Measurements from ENCODE around the gene ALG2.
"Not testable (repeated sequence)": the region's sequence is repeated elsewhere in the genome, so short reads cannot be mapped to it uniquely, and the experiment has no call there.

Gene ALG2

GRCh38 chr9:99237849-99238248 is 16.1 kb upstream of the ALG2 start:
- DNase-seq (ENCODE audit: low read depth in 2 of 2) = not testable (repeated sequence)

DNA sequence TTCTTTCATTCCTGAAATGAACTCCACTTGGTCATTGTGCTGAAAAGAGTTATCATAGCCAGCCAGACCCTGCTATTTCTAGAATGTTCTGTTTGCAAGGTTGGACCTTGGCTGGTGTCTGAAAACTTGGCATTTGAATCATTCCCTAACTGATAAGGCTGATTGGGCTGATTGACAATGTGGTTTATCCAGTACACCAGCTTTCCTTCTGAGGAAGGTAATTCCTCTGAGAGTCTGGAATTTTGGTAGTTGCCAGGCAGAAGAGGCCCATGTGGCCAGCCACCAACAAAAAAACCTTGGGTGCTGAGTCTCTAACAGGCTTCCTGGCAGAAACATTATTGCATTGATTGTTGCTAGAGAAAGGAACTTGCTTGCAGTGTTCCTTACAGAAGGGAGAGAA is 15.6 kb upstream of the ALG2 start:
- DNase-seq (ENCODE audit: low read depth in 2 of 2) = no peak

GRCh38 chr9:99235926-99236634 is 14.3 kb upstream of the ALG2 start:
- no peak for DNase-seq (ENCODE audit: low read depth in 2 of 2)

DNA sequence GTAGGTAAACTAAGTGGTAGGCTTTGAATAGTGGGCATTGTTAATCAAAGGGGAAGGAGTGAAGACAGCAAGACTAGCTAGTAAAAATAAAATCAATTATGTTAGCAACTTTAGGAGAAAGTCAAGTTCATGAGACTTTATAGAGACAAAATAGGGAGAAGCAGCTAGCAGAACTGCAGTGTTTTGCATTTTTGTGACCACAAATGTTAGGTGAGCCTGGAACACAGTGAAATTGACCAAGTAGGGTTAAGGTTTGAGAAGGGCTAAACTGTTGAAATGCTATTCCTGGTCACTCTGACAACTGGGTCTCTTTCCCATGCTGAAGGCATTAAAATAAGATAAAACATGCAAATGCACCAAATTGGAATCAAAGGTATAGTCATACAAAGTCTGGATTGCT is 13.3 kb upstream of the ALG2 start:
- DNase-seq (ENCODE audit: low read depth in 2 of 2) = no peak

DNA sequence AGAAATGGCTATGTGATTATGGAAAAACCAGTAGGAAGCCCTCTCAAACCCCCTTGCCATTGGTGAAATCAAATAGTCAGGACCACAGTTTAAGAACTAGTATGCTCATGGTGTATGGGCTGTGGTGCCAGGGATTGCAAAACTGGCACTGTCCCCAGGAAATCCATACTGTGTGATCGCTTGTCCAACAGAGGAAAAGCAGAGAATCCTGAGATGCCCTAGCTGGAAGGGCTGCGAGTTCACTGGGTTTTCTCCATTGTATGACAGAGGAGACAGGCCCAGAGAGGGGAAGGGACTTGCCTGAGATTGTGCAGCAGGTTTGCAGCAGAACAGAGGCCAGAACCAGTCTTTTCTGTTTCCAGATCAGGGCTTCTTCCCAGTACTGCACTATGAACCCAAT is 12.9 kb upstream of the ALG2 start:
- DNase-seq (ENCODE audit: low read depth in 2 of 2) = no peak

DNA sequence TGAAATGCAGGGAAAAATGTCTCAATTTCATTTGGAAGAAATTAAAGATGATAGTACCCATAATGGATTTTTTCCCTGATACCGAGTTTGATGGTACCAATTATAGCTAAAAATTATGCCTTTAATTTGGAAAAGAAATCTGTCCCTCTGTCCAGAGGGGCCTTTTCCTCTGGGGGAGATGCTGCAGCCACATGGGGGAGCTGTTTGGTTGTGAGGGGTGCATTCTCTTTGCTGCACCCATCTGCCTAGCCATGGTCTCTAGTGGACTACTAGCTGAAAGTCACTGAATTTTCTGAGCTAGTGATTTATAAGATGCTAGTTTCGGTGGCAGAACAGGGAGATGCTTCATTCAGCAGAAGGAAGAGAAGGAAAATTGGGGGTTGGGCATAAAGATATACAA is 10.0 kb upstream of the ALG2 start:
- DNase-seq (ENCODE audit: low read depth in 2 of 2) = peak; percentile 32 to 38

- no peak for DNase-seq (ENCODE audit: low read depth in 2 of 2)
Observed at GRCh38 chr9:99230206-99230605, 8.5 kb upstream of the ALG2 start.

DNA sequence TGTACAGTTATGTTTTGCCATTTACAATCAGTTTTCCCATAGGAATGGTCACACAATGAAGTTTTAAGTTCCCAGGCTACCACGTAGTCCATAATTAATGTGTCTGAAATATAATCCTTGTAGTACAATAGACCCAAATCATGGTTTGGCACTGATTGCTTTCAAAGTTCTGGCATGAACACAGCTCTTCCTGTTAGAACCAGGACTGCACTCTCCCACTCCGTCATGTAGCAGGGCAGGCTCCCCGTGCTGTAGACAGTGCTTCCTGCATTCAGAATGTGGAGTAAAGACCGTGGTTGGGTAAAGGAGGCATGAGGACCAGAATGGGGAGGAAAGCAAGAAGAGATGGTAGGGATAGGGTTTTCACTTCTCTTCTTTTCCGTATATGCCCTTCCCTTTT is 4.3 kb upstream of the ALG2 start:
- DNase-seq (ENCODE audit: low read depth in 2 of 2) = no peak

GRCh38 chr9:99224445-99224844 is 2.7 kb upstream of the ALG2 start:
- DNase-seq (ENCODE audit: low read depth in 2 of 2) = no peak

DNA sequence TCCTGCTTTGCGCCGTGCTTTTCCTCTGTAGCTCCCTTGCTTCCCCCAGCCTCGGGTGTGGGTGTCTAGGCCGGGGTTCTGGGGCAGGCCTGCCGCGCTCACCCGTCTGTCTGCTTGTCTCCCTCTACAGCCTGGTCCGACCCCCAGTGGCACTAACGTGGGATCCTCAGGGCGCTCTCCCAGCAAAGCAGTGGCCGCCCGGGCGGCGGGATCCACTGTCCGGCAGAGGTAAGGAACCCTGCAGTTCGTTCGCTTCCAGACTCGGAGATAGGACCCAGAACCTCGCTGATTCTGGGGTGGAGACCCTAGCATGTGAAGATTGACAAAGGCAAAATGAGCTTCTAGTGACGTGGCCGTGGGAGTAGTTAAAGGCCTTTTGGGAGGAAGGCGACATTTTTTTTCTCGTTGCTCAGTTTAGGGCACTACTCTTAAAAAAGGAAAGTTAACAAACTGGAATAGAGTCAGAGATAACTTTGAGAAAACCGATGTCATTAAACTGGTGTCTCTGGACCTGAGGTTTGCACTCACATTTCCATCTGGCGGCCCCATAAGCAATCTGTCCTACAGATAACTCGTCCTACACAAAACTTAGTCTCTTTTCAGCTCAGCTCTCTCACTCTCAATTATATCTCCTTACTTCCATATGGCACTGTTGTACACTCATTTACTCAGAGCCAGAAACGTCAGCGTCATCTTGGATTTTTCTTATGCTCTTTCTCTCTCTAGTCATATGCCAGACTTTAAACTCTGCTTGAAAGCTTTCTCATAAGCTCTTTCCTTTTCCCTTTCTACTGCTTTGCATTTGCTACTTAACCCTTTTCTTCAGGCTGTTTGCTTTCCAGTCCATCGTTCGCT is 901 bp upstream of the ALG2 start:
- no peak for DNase-seq (ENCODE audit: low read depth in 2 of 2)

- peak in 1 of 2 donors; percentile 20 for DNase-seq (ENCODE audit: low read depth in 2 of 2)
Observed at GRCh38 chr9:99221266-99221620, 499 bp downstream of the ALG2 start.

GRCh38 chr9:99220011-99220410 is 1.7 kb downstream of the ALG2 start:
- DNase-seq (ENCODE audit: low read depth in 2 of 2) = no peak

- DNase-seq (ENCODE audit: low read depth in 2 of 2) = no peak
Observed at GRCh38 chr9:99216073-99216472, 5.7 kb downstream of the ALG2 start.

- no peak for DNase-seq (ENCODE audit: low read depth in 2 of 2)
Observed at GRCh38 chr9:99213197-99213596, 8.5 kb downstream of the ALG2 start.

GRCh38 chr9:99211746-99212145 is 10.0 kb downstream of the ALG2 start:
- no peak for DNase-seq (ENCODE audit: low read depth in 2 of 2)

- no peak for DNase-seq (ENCODE audit: low read depth in 2 of 2)
Observed at GRCh38 chr9:99210572-99210971, 11.2 kb downstream of the ALG2 start.

DNA sequence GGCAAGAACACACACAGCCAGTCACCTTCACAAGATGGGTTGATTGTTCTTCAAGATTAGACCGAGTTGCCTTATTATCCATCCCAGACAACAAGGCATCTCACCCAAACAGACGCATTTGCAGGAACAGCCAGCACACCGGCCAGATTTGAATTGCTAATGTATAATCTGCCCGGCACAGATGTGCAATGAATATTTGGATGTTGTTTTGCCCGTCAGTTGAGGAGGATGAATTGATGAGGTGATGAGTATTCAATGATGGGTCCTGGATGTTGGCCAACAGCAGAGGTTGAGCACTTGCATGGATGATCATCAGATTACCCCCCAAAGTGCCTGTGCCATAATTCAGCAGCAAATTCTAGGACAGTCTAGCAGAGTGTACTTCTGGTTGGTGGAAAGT is 20.1 kb downstream of the ALG2 start:
- no peak for DNase-seq (ENCODE audit: low read depth in 2 of 2)

DNA sequence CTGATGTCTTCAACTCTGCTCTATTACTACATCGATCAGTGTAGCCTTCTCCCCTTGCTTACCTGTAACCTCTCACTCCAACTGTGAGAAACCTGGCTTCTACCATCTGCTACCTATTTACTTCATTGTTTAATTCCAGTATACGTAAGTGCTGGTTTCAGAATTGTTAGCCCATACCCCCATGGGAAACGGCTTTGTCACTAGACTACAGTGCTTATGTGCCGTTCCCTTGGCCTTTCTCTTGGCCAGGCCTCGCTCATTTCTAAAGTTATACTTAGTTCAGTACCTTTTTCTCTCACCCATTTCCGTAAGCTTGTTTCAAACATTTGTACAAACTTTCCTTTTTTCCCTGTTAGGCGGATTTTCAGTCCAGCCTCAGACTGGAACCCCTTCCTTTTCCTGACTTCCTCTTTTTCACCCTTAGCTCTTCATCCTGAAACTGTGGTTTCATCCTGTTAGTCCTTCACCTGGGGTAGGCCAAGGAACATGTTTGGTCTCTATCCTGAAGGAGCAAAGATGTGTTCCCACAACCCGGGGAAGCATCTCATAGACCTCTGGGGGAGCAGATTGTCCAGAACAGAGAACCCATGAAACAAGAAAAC is 21.7 kb downstream of the ALG2 start:
- DNase-seq (ENCODE audit: low read depth in 2 of 2) = no peak

- no peak for DNase-seq (ENCODE audit: low read depth in 2 of 2)
Observed at GRCh38 chr9:99197987-99198386, 23.8 kb downstream of the ALG2 start.

GRCh38 chr9:99197124-99197630 is 24.6 kb downstream of the ALG2 start:
- no peak for DNase-seq (ENCODE audit: low read depth in 2 of 2)

DNA sequence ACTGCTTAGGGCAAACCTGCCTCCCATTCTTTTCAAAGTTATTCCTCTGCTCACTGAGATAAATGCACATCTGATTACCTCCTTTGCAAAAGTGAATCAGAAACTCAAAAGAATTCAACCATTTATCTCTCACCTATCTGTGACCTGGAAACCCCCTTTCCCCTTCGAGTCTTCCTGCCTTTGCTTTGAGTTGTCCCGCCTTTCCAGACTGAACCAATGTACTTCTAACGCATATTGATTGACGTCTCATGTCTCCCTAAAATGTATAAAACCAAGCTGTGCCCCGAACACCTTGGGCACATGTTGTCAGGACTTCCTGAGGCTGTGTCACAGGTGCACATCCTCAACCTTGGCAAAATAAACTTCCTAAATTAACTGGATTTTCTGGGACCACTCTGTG is 25.3 kb downstream of the ALG2 start:
- DNase-seq (ENCODE audit: low read depth in 2 of 2) = not testable (repeated sequence)

- DNase-seq (ENCODE audit: low read depth in 2 of 2) = no peak
Observed at GRCh38 chr9:99193466-99193821, 28.3 kb downstream of the ALG2 start.
